ENCODE results near the gene KSR1.

The KSR1 gene

GRCh38 chr17:27575912-27576252 is 119.6 kb downstream of the KSR1 start:
- TF ChIP-seq CTCF (IDR thresholded peaks at IDR 0.05) (no peak), ZFX (IDR thresholded peaks at IDR 0.05; ENCODE audit: borderline replicate concordance) (no peak)
- H3K27ac ChIP-seq = no peak overlapping the region

- H3K27ac ChIP-seq = no peak overlapping the region
Observed at GRCh38 chr17:27576477-27577083, 120.3 kb downstream of the KSR1 start.

GRCh38 chr17:27577121-27577761 is 121.0 kb downstream of the KSR1 start:
- TF ChIP-seq CTCF (IDR thresholded peaks at IDR 0.05) = no peak
- TF ChIP-seq ZFX (IDR thresholded peaks at IDR 0.05; ENCODE audit: borderline replicate concordance) = no peak
- H3K27ac ChIP-seq = no peak overlapping the region

More at GRCh38 chr17:27576477-27577083, 120.3 kb downstream of the KSR1 start:
- TF ChIP-seq ZFX (IDR thresholded peaks at IDR 0.05; ENCODE audit: borderline replicate concordance) (no peak), CTCF (IDR thresholded peaks at IDR 0.05) (no peak)

- TF ChIP-seq CTCF (IDR thresholded peaks at IDR 0.05) (no peak), ZFX (IDR thresholded peaks at IDR 0.05; ENCODE audit: borderline replicate concordance) (no peak)
- no peak overlapping the region for H3K27ac ChIP-seq
Observed at GRCh38 chr17:27577884-27578717, 121.9 kb downstream of the KSR1 start.

- no peak overlapping the region for H3K27ac ChIP-seq
- TF ChIP-seq CTCF (IDR thresholded peaks at IDR 0.05) (no peak), ZFX (IDR thresholded peaks at IDR 0.05; ENCODE audit: borderline replicate concordance) (no peak)
Observed at GRCh38 chr17:27578718-27579085, 122.5 kb downstream of the KSR1 start.

GRCh38 chr17:27579304-27579703 is 123.1 kb downstream of the KSR1 start:
- no peak overlapping the region for H3K27ac ChIP-seq
- no peak for TF ChIP-seq ZFX (IDR thresholded peaks at IDR 0.05; ENCODE audit: borderline replicate concordance)
- TF ChIP-seq CTCF (IDR thresholded peaks at IDR 0.05) = no peak

GRCh38 chr17:27579897-27580321 is 123.7 kb downstream of the KSR1 start:
- TF ChIP-seq ZFX (IDR thresholded peaks at IDR 0.05; ENCODE audit: borderline replicate concordance) (no peak), CTCF (IDR thresholded peaks at IDR 0.05) (no peak)
- no peak overlapping the region for H3K27ac ChIP-seq

All from 22Rv1 (cell line).